HepG2 (cell line): ENCODE measurements around the gene SCARF1. TPM values are rescaled to one million over a fixed set of nuclear protein-coding genes. Genes with fewer than 3 reads are reported as not detected.
A peak's percentile ranks its signal among the peaks of the same experiment; 100 is the strongest.

ENCODE experiments used
- CENPX ChIP-seq: sonication (generic); formaldehyde crosslinking; IDR thresholded peaks from 2 replicates; pipeline ENCODE4 v1.9.0; 2021; ENCODE audit warnings: mild to moderate bottlenecking, missing genetic modification reagents, moderate library complexity
- CHD4 ChIP-seq: fragments of 200-600 bp; sonication (generic); IDR thresholded peaks from 2 replicates; pipeline ENCODE4 v1.7.0; 2017; ENCODE audit warnings: mild to moderate bottlenecking, low read length, borderline replicate concordance
- EZH2 ChIP-seq: conservative IDR thresholded peaks from 2 replicates; pipeline ENCODE4 v1.6.1; 2012; ENCODE audit warnings: mild to moderate bottlenecking, low read depth, low read length, moderate library complexity
- IRX3 ChIP-seq: sonication (generic); formaldehyde crosslinking; IDR thresholded peaks from 2 replicates; pipeline ENCODE4 v1.8.1; 2023; ENCODE audit warnings: mild to moderate bottlenecking, low read depth, missing genetic modification reagents, borderline replicate concordance
- NFYB ChIP-seq: sonication (generic); formaldehyde crosslinking; IDR thresholded peaks from 2 replicates; pipeline ENCODE4 v1.4.0; 2020; ENCODE audit warnings: missing genetic modification reagents
- NFYC ChIP-seq: IDR thresholded peaks from 2 replicates; pipeline ENCODE4 v1.6.1; 2016; ENCODE audit warnings: missing genetic modification reagents, missing compliant biosample characterization
- RBM22 ChIP-seq: fragments of 200-400 bp; formaldehyde crosslinking; optimal IDR thresholded peaks from 2 replicates; pipeline ENCODE3; 2017; ENCODE audit warnings: mild to moderate bottlenecking, low read length, moderate library complexity
- RFX1 ChIP-seq: fragments of 450-650 bp; IDR thresholded peaks from 2 replicates; pipeline ENCODE4 v1.6.1; 2017
- TOE1 ChIP-seq: sonication (generic); formaldehyde crosslinking; IDR thresholded peaks from 2 replicates; pipeline ENCODE4 v1.4.0; 2020; ENCODE audit warnings: mild to moderate bottlenecking, missing genetic modification reagents
- polyA plus RNA-seq, 8 experiments: library from polyadenylated mRNA; depleted of rRNA in 3 of 8; stranded (reverse) in 7 of 8; unstranded in 1 of 8; fragments of >200 nt; fragmentation: Illumina TruSeq in 4 of 8; extraction: Trizol in 4 of 8; gene quantifications; 2 replicates each; pipeline versions ENCODE4 v1.2.1 to v1.2.3, GENCODE V29; 2011 to 2016; ENCODE audit warnings: low read depth in 4 of 8, missing spikeins in 1 of 8, mixed read lengths in 1 of 8; ENCODE audit not compliant: insufficient read depth in 1 of 8
- total RNA-seq, 5 experiments: library from RNA; depleted of rRNA; stranded (reverse); fragments of >200 nt; fragmentation: Illumina TruSeq; extraction: Trizol; gene quantifications; 2 replicates each; pipeline ENCODE4 v1.2.3, GENCODE V29; 2016; ENCODE audit warnings: low read depth in 1 of 5
- TF ChIP-seq, protein P1 (sequence below): sonication (generic); formaldehyde crosslinking; IDR thresholded peaks from 2 replicates; pipeline ENCODE4 v1.9.0; 2022; ENCODE audit warnings: missing genetic modification reagents, mild to moderate bottlenecking, borderline replicate concordance
- TF ChIP-seq, protein P2 (sequence below): sonication (generic); formaldehyde crosslinking; IDR thresholded peaks from 2 replicates; pipeline ENCODE4 v1.8.1; 2023; ENCODE audit warnings: mild to moderate bottlenecking, moderate library complexity, missing genetic modification reagents
- TF ChIP-seq, protein P3 (sequence below): sonication (generic); formaldehyde crosslinking; IDR thresholded peaks from 2 replicates; pipeline ENCODE4 v1.4.0; 2020; ENCODE audit warnings: mild to moderate bottlenecking, missing genetic modification reagents
- TF ChIP-seq, protein P4 (sequence below): sonication (generic); formaldehyde crosslinking; IDR thresholded peaks from 2 replicates; pipeline ENCODE4 v1.8.0; 2023; ENCODE audit warnings: mild to moderate bottlenecking, missing genetic modification reagents
- TF ChIP-seq, protein P5 (sequence below): sonication (generic); formaldehyde crosslinking; IDR thresholded peaks from 2 replicates; pipeline ENCODE4 v1.5.1; 2020; ENCODE audit warnings: mild to moderate bottlenecking, moderate library complexity, missing genetic modification reagents

The SCARF1 gene
- total and polyA plus RNA-seq, 2 of the 13 experiments (the other 11 are each of a cell fraction or from before 2014, with no cell fraction given), result 0.24 to 0.71 TPM

DNA sequence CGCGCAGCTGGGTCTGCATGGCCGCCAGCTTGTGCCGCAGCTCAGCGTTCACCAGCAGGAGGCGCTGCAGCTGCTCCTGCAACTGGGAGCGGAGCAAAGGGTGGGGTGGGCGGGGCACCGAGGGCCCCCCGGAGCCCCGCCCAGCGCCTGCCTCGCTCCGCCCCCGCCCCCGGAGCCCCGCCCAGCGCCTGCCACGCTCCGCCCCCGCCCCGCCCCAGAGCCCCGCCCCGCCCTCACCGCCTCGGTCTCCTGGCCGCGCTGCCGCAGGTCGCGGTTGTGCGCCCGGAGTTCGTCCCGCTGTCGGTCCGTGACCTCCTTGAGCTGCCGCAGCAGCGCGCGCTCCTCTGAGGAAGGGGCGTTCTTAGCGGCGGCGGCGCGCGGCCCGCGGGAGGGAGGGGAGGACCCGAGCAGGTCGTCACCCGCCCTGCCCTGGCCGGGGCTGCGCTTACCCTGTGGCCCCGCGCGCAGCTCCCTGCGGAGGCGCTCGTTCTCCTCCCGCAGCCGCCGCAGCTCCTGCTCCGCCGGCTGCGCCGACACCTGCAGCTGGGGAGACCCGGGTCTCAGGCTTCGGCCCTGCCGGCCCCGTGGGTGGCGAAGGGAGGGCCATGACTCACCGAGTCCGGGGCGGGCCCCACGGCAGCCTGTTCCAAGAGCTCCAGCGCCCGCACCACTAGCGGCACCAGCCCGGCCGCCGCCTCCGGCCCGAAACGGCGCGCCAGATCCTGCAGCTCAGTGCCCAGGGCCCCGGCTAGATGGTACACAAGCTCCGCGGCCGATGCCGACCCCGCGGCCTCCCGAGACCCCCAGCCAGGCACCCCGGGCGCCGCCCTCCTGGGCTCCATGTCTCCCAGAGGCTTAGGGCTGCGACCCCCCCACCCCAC is 3.7 kb upstream of the SCARF1 start (continued):
- TF ChIP-seq, protein P1, sequence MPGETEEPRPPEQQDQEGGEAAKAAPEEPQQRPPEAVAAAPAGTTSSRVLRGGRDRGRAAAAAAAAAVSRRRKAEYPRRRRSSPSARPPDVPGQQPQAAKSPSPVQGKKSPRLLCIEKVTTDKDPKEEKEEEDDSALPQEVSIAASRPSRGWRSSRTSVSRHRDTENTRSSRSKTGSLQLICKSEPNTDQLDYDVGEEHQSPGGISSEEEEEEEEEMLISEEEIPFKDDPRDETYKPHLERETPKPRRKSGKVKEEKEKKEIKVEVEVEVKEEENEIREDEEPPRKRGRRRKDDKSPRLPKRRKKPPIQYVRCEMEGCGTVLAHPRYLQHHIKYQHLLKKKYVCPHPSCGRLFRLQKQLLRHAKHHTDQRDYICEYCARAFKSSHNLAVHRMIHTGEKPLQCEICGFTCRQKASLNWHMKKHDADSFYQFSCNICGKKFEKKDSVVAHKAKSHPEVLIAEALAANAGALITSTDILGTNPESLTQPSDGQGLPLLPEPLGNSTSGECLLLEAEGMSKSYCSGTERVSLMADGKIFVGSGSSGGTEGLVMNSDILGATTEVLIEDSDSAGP, result no peak; the same call in 1 of the 2 replicates
- TF ChIP-seq RBM22 (no peak), NFYB (CRISPR knock-in tag) (no peak), EZH2 (no peak), CENPX (CRISPR knock-in tag) (no peak), CHD4 (no peak), NFYC (CRISPR knock-in tag) (no peak), IRX3 (CRISPR knock-in tag) (no peak), TOE1 (CRISPR knock-in tag) (no peak), RFX1 (no peak)
- TF ChIP-seq, protein P2, sequence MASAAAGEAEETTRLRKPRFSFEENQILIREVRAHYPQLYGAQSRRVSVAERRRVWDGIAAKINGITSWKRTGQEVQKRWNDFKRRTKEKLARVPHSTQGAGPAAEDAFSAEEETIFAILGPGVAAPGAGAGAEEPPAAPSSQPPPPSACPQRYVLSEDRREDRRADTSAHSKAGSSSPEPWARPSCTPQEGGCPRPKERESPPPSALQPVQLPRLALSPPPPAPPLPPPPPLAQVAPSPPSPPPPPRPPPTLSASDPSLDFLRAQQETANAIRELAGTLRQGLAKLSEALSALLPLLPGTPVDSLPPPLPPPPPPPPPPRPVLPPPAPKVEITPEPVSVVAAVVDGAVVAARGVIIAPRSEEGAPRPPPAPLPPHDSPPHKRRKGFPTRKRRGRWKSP (CRISPR knock-in tag), result peak; percentile 85
- TF ChIP-seq, protein P3, sequence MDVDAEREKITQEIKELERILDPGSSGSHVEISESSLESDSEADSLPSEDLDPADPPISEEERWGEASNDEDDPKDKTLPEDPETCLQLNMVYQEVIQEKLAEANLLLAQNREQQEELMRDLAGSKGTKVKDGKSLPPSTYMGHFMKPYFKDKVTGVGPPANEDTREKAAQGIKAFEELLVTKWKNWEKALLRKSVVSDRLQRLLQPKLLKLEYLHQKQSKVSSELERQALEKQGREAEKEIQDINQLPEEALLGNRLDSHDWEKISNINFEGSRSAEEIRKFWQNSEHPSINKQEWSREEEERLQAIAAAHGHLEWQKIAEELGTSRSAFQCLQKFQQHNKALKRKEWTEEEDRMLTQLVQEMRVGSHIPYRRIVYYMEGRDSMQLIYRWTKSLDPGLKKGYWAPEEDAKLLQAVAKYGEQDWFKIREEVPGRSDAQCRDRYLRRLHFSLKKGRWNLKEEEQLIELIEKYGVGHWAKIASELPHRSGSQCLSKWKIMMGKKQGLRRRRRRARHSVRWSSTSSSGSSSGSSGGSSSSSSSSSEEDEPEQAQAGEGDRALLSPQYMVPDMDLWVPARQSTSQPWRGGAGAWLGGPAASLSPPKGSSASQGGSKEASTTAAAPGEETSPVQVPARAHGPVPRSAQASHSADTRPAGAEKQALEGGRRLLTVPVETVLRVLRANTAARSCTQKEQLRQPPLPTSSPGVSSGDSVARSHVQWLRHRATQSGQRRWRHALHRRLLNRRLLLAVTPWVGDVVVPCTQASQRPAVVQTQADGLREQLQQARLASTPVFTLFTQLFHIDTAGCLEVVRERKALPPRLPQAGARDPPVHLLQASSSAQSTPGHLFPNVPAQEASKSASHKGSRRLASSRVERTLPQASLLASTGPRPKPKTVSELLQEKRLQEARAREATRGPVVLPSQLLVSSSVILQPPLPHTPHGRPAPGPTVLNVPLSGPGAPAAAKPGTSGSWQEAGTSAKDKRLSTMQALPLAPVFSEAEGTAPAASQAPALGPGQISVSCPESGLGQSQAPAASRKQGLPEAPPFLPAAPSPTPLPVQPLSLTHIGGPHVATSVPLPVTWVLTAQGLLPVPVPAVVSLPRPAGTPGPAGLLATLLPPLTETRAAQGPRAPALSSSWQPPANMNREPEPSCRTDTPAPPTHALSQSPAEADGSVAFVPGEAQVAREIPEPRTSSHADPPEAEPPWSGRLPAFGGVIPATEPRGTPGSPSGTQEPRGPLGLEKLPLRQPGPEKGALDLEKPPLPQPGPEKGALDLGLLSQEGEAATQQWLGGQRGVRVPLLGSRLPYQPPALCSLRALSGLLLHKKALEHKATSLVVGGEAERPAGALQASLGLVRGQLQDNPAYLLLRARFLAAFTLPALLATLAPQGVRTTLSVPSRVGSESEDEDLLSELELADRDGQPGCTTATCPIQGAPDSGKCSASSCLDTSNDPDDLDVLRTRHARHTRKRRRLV (CRISPR knock-in tag), result no peak
- TF ChIP-seq, protein P4, sequence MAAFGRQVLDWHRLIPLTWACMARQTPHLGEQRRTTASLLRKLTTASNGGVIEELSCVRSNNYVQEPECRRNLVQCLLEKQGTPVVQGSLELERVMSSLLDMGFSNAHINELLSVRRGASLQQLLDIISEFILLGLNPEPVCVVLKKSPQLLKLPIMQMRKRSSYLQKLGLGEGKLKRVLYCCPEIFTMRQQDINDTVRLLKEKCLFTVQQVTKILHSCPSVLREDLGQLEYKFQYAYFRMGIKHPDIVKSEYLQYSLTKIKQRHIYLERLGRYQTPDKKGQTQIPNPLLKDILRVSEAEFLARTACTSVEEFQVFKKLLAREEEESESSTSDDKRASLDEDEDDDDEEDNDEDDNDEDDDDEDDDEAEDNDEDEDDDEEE (CRISPR knock-in tag), result peak; percentile 57
- TF ChIP-seq, protein P5, sequence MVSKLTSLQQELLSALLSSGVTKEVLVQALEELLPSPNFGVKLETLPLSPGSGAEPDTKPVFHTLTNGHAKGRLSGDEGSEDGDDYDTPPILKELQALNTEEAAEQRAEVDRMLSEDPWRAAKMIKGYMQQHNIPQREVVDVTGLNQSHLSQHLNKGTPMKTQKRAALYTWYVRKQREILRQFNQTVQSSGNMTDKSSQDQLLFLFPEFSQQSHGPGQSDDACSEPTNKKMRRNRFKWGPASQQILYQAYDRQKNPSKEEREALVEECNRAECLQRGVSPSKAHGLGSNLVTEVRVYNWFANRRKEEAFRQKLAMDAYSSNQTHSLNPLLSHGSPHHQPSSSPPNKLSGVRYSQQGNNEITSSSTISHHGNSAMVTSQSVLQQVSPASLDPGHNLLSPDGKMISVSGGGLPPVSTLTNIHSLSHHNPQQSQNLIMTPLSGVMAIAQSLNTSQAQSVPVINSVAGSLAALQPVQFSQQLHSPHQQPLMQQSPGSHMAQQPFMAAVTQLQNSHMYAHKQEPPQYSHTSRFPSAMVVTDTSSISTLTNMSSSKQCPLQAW (CRISPR knock-in tag), result no peak
